ENCODE data around the gene SPTBN1.

- TF ChIP-seq, protein P1, sequence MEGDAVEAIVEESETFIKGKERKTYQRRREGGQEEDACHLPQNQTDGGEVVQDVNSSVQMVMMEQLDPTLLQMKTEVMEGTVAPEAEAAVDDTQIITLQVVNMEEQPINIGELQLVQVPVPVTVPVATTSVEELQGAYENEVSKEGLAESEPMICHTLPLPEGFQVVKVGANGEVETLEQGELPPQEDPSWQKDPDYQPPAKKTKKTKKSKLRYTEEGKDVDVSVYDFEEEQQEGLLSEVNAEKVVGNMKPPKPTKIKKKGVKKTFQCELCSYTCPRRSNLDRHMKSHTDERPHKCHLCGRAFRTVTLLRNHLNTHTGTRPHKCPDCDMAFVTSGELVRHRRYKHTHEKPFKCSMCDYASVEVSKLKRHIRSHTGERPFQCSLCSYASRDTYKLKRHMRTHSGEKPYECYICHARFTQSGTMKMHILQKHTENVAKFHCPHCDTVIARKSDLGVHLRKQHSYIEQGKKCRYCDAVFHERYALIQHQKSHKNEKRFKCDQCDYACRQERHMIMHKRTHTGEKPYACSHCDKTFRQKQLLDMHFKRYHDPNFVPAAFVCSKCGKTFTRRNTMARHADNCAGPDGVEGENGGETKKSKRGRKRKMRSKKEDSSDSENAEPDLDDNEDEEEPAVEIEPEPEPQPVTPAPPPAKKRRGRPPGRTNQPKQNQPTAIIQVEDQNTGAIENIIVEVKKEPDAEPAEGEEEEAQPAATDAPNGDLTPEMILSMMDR (conservative IDR thresholded peaks at IDR 0.05; ENCODE audit: low read depth, low read length) = no peak
- TF ChIP-seq EZH2 (IDR thresholded peaks at IDR 0.05; ENCODE audit: borderline replicate concordance, low read depth, low read length, poor library complexity, severe bottlenecking) = no peak
Measured at GRCh38 chr2:54687595-54688152, 231.5 kb downstream of the SPTBN1 start.

All from A673 (cell line).